HCT116 (cell line): ENCODE results near the gene AFP.

ENCODE experiments used
- CEBPB ChIP-seq: IDR thresholded peaks from 2 replicates; pipeline ENCODE4 v1.6.1; 2012; ENCODE audit warnings: low read depth
- CTCF ChIP-seq, 3 experiments: fragments of 200-600 bp in 1 of 3; sonication (generic) in 1 of 3; IDR thresholded peaks in 2 of 3; conservative IDR thresholded peaks in 1 of 3; 2 replicates each; pipeline ENCODE4 v1.5.1; 2012 to 2017; ENCODE audit warnings: low read depth in 2 of 3, low read length in 2 of 3, antibody characterized with exemption in 1 of 3, borderline replicate concordance in 1 of 3, control low read depth in 1 of 3, mild to moderate bottlenecking in 1 of 3, mixed read lengths in 1 of 3, mixed run types in 1 of 3, moderate library complexity in 1 of 3; ENCODE audit not compliant: insufficient read depth in 1 of 3
- EZH2phosphoT487 ChIP-seq: fragments of 200-600 bp; IDR thresholded peaks from 2 replicates; pipeline ENCODE4 v1.6.1; 2018; ENCODE audit warnings: antibody characterized with exemption, borderline replicate concordance
- JUND ChIP-seq: IDR thresholded peaks from 2 replicates; pipeline ENCODE4 v1.6.1; 2012
- POLR2A ChIP-seq: IDR thresholded peaks from 2 replicates; pipeline ENCODE4 v1.7.0; 2011; ENCODE audit warnings: borderline replicate concordance; ENCODE audit not compliant: insufficient read depth, insufficient read length; ENCODE audit errors: extremely low read depth
- POLR2AphosphoS5 ChIP-seq: IDR thresholded peaks from 2 replicates; pipeline ENCODE4 v1.6.1; 2011; ENCODE audit warnings: mild to moderate bottlenecking, low read depth, low read length, moderate library complexity
- REST ChIP-seq: IDR thresholded peaks from 2 replicates; pipeline ENCODE4 v1.6.1; 2012; ENCODE audit warnings: low read depth
- SP1 ChIP-seq: IDR thresholded peaks from 2 replicates; pipeline ENCODE4 v1.6.1; 2012; ENCODE audit warnings: low read depth
- SRF ChIP-seq: IDR thresholded peaks from 2 replicates; pipeline ENCODE4 v1.6.1; 2012; ENCODE audit warnings: low read depth
- ZNF274 ChIP-seq: fragments of 200-500 bp; sonication (Bioruptor generic); IDR thresholded peaks from 2 replicates; pipeline ENCODE4 v1.6.1; 2014; ENCODE audit warnings: mild to moderate bottlenecking, low read depth, low read length, inconsistent platforms

DNA sequence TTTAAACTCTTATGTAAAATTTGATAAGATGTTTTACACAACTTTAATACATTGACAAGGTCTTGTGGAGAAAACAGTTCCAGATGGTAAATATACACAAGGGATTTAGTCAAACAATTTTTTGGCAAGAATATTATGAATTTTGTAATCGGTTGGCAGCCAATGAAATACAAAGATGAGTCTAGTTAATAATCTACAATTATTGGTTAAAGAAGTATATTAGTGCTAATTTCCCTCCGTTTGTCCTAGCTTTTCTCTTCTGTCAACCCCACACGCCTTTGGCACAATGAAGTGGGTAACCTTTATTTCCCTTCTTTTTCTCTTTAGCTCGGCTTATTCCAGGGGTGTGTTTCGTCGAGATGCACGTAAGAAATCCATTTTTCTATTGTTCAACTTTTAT is 32.0 kb upstream of the AFP start, which contains the start of gene ALB:
- no peak for TF ChIP-seq CTCF (IDR thresholded peaks at IDR 0.05 in 2 of 3, conservative IDR thresholded peaks at IDR 0.05 in 1 of 3; ENCODE audit: borderline replicate concordance in 1 of 3, insufficient read depth in 1 of 3, low read depth in 2 of 3, low read length in 2 of 3)
- TF ChIP-seq EZH2phosphoT487 = no peak
- TF ChIP-seq SRF = no peak
- no peak for TF ChIP-seq SP1
- no peak for TF ChIP-seq JUND
- TF ChIP-seq CEBPB = no peak
- TF ChIP-seq POLR2AphosphoS5 = no peak
- TF ChIP-seq REST = no peak
- TF ChIP-seq POLR2A = no peak
- no peak for TF ChIP-seq ZNF274
